ENCODE measurements around the gene ZNF581. TPM values are rescaled to one million over a fixed set of nuclear protein-coding genes. Genes with fewer than 3 reads are reported as not detected.
A peak's percentile ranks its signal among the peaks of the same experiment; 100 is the strongest.

ZNF581 gene
- total RNA-seq, 1 donor from 2014 or later = 38.8 TPM

- Mint-ChIP-seq H3K9me3 (ENCODE audit: low read depth) (no peaks in the 10 kb centered on the region), H3K27me3 (no peaks in the 10 kb centered on the region), H3K4me1 (ENCODE audit: low read depth) (no peaks in the 10 kb centered on the region), H3K4me3 (ENCODE audit: low read depth) (no peak overlapping the region), H3K27ac (no peak overlapping the region), H3K36me3 (ENCODE audit: insufficient read depth) (peaks cover 15% of the 10 kb centered on the region)
- no peak for TF ChIP-seq CTCF (IDR thresholded peaks at IDR 0.05; ENCODE audit: unreplicated experiment)
- no peak for DNase-seq (ENCODE audit: low spot score, unreplicated experiment)
Measured at GRCh38 chr19:55663846-55664536, 20.5 kb downstream of the ZNF581 start.

- Mint-ChIP-seq H3K36me3 (ENCODE audit: insufficient read depth) (peaks cover 17% of the 10 kb centered on the region), H3K27me3 (no peaks in the 10 kb centered on the region), H3K4me3 (ENCODE audit: low read depth) (no peak overlapping the region), H3K9me3 (ENCODE audit: low read depth) (no peaks in the 10 kb centered on the region), H3K27ac (no peak overlapping the region), H3K4me1 (ENCODE audit: low read depth) (peaks cover 2% of the 10 kb centered on the region)
- no peak for TF ChIP-seq CTCF (IDR thresholded peaks at IDR 0.05; ENCODE audit: unreplicated experiment)
- DNase-seq (ENCODE audit: low spot score, unreplicated experiment) = no peak
Measured at GRCh38 chr19:55666343-55667005, 23.0 kb downstream of the ZNF581 start.

- Mint-ChIP-seq H3K9me3 (ENCODE audit: low read depth) (no peaks in the 10 kb centered on the region), H3K27ac (no peak overlapping the region), H3K36me3 (ENCODE audit: insufficient read depth) (peaks cover 17% of the 10 kb centered on the region), H3K4me1 (ENCODE audit: low read depth) (peaks cover 3% of the 10 kb centered on the region), H3K27me3 (no peaks in the 10 kb centered on the region), H3K4me3 (ENCODE audit: low read depth) (no peak overlapping the region)
- no peak for DNase-seq (ENCODE audit: low spot score, unreplicated experiment)
- TF ChIP-seq CTCF (IDR thresholded peaks at IDR 0.05; ENCODE audit: unreplicated experiment) = no peak
Measured at GRCh38 chr19:55667006-55667381, 23.5 kb downstream of the ZNF581 start.

- Mint-ChIP-seq H3K36me3 (ENCODE audit: insufficient read depth) (peaks cover 18% of the 10 kb centered on the region), H3K4me1 (ENCODE audit: low read depth) (peaks cover 3% of the 10 kb centered on the region), H3K27me3 (no peaks in the 10 kb centered on the region), H3K4me3 (ENCODE audit: low read depth) (no peak overlapping the region), H3K9me3 (ENCODE audit: low read depth) (no peaks in the 10 kb centered on the region), H3K27ac (peak overlapping the region; percentile 56)
- no peak for DNase-seq (ENCODE audit: low spot score, unreplicated experiment)
- no peak for TF ChIP-seq CTCF (IDR thresholded peaks at IDR 0.05; ENCODE audit: unreplicated experiment)
Measured at GRCh38 chr19:55667511-55667910, 24.1 kb downstream of the ZNF581 start.

- DNase-seq (ENCODE audit: low spot score, unreplicated experiment) = no peak
- H3K4me1 Mint-ChIP-seq (ENCODE audit: low read depth) = peaks cover 3% of the 10 kb centered on the region
- H3K27ac Mint-ChIP-seq = peak overlapping the region; percentile 56
- H3K4me3 Mint-ChIP-seq (ENCODE audit: low read depth) = no peak overlapping the region
- peaks cover 14% of the 10 kb centered on the region for H3K36me3 Mint-ChIP-seq (ENCODE audit: insufficient read depth)
- H3K9me3 Mint-ChIP-seq (ENCODE audit: low read depth) = no peaks in the 10 kb centered on the region
- no peaks in the 10 kb centered on the region for H3K27me3 Mint-ChIP-seq
- no peak for TF ChIP-seq CTCF (IDR thresholded peaks at IDR 0.05; ENCODE audit: unreplicated experiment)
Measured at GRCh38 chr19:55667958-55668357, 24.5 kb downstream of the ZNF581 start.
